Muscle of leg (tissue), 11 donors: ENCODE results near the gene THBS3. TPM values are rescaled to one million over a fixed set of nuclear protein-coding genes. Genes with fewer than 3 reads are reported as not detected.

Experiments used
- DNase-seq: peaks from one replicate; pipeline ENCODE4 v3.0.0; 2013
- H3K27ac ChIP-seq: one replicate; pipeline ENCODE4 v1.5.1; 2013; ENCODE audit warnings: mild to moderate bottlenecking, low read length, control low read depth
- H3K27me3 ChIP-seq: one replicate; pipeline ENCODE4 v1.6.1; 2013; ENCODE audit warnings: low read length; ENCODE audit not compliant: control insufficient read depth, insufficient read depth
- H3K36me3 ChIP-seq: one replicate; pipeline ENCODE4 v1.6.1; 2013; ENCODE audit warnings: low read length; ENCODE audit not compliant: control insufficient read depth, insufficient read depth
- H3K4me1 ChIP-seq: one replicate; pipeline ENCODE4 v1.6.1; 2013; ENCODE audit warnings: low read length; ENCODE audit not compliant: control insufficient read depth, insufficient read depth
- H3K4me3 ChIP-seq: one replicate; pipeline ENCODE4 v1.5.1; 2013; ENCODE audit warnings: low read length, control low read depth
- H3K9me3 ChIP-seq: replicated peaks from 2 replicates; pipeline ENCODE4 v1.6.1; 2013; ENCODE audit warnings: low read depth, low read length; ENCODE audit not compliant: control insufficient read depth
- WGBS: methylation state at CpG from one replicate; pipeline ENCODE4 v1.1.5; 2013; ENCODE audit warnings: missing lambda C conversion rate; ENCODE audit not compliant: insufficient coverage; 5-methylcytosine and 5-hydroxymethylcytosine counted together
- polyA plus RNA-seq, 8 donors: library from polyadenylated mRNA; unstranded; fragments of 120-200 nt; gene quantifications; one replicate each; pipeline versions ENCODE4 v1.2.1 to v1.2.3, GENCODE V29; 2013; ENCODE audit warnings: inconsistent platforms in 1 of 8, low replicate concordance in 1 of 8; ENCODE audit not compliant: insufficient read length in 8 of 8, insufficient read depth in 1 of 8
- total RNA-seq: library from RNA; stranded (reverse); fragments of 120-200 nt; gene quantifications from one replicate; pipeline ENCODE4 v1.2.4, GENCODE V29; 2013

Gene THBS3
- total and polyA plus RNA-seq, 9 donors, result 62.8 to 85.5 (median 71.8) TPM

DNA sequence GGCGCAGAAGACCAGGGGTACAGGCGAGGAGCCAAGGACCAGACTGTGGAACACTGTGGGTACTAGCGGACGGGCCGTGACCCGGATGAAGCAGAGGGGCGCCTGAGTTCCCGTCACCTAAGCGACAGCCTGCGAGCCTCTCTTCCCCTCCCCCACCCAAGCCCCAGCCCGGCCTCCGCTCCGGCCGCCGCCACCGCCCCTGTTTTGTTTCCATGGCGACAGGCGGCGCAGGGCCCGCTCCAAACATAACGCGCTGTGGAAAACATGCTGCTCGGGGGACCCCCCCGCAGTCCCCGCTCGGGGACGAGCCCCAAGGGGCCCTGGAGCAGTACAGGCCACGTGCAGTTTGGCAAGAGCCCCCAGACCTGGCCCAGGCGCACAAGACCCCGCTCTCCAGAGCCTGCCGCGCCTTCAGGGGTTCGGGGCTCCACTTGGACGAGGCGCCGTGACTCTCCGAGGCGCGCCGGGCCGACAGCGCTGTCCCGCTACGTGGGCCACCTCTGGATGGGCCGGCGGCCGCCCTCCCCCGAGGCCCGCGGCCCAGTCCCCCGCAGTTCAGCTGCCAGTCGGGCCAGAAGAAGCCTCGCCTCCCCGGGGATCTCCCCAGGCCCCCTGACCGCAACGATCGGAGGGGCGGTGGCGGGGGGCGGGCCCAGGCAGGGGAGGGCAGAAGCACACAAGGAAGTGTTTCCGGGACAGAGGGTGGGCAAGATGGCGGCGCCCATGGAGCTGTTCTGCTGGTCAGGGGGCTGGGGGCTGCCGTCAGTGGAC lies 1.0 kb upstream of the THBS3 start, which contains the start of gene MTX1:
MTX1 (plus strand) TSS at position 155 of the 771 bp plus-strand sequence; CDS start at position 265, 110 bp downstream.
- Histone ChIP-seq H3K9me3 (no peaks in the 10 kb centered on the region), H3K4me1 (peaks cover 31% of the 10 kb centered on the region), H3K27me3 (no peaks in the 10 kb centered on the region), H3K27ac (peak within 1 kb of the TSS; percentile 100), H3K4me3 (peak within 1 kb of the TSS; percentile 88), H3K36me3 (peaks cover 23% of the 10 kb centered on the region)
- peak; percentile 98 for DNase-seq
- WGBS, result 0% methylated on average over 64 of the region's 64 CpGs

DNA sequence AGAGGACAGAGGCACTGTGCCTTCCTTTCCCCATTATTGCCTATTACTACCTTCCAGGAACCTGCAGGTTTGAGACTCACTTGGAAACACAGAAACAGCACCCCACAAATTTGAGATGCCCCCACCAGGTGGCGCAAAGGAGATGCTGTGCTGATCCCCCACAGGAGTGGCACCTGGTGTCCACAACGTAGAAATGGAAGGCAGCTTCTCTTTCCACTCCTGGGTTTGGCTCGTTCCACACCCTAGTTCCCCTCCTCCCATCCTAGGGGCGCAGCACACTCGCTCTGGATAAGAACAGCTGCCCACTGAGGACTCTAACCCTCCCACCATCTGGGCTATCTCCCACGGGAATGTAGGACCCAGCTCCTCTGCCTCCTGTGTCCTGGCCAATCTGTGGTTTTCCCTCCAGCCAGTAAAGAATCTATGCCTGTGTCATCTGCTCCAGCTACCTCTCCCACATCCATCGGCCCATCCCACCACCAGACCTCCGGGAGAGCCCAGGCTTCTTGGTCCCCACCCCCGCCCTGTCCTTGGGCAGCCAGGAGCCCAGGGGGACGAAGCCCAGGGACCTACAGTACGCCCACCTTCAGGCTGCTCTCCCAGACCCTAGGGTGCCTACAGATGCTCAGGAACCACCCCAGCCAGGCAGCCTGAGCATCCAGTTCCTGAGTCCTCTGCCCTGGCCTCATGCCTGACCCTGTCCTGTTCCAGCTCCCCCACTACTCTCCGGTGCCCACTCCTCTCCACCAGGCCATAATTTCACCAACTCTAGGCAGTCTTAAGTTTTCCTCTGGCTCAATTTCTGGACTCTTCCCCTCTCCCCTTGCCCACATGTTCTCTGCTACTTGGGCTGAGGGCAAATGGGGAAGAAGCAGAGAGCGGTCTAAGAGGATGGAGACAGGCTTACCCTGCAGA lies 549 bp downstream of the THBS3 start:
- Histone ChIP-seq H3K9me3 (no peaks in the 10 kb centered on the region), H3K36me3 (peaks cover 38% of the 10 kb centered on the region), H3K4me1 (peaks cover 31% of the 10 kb centered on the region), H3K4me3 (peak overlapping the region; percentile 88), H3K27ac (peak overlapping the region; percentile 100), H3K27me3 (no peaks in the 10 kb centered on the region)
- WGBS, result 8% methylated on average over 13 of the region's 13 CpGs
- DNase-seq, result peak; percentile 90

DNA sequence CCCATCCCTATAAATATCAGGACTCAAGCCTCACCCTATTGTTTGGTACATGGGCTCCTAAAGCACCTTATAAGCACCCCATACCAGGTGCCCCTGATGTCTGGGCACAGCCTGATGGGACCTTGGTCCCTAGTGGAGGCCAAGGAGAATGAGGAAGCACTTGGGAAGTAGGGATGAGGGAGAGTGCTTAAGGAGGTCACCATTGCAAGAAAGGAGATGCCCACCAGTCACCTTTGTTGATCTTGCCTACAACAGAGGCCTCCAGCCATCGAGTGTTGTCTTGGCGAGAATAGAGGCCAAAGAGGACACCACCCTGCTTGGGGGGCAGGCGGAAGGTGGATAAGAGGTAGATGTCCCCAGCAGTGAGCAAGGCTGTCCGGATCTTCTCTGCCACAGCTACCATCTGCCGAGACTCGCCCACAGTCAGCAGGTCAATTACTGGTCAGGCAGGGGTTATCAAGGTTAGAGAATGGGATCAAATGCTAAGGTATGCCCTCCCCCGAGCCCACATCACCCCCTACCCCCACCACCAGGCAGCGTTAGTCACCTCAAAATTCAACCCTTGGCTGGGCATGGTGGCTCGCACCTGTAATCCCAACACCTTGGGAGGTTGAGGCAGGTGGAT lies 1.6 kb downstream of the THBS3 start:
- H3K27ac ChIP-seq, result peak overlapping the region; percentile 100

DNA sequence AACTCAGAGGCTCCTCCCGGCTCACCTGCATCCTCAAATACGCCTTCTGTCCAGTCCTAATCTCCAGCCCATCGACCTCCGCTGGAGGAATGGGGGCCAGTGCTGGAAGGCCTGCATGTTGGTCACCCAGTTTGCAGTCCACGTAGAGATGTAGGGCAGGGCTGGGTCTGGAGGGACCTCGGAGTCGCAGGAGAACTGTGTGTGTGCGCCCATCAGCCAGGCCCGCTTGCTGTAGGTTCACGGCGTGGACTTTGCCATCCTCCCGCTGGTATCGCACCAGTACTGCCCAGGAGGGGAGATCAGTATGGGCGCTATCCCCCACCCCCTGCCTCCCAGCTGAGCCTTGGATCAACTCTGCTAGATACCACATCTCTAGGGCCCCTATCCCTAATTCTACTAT lies 2.7 kb downstream of the THBS3 start:
- Histone ChIP-seq H3K4me3 (no peak overlapping the region), H3K27ac (no peak overlapping the region), H3K9me3 (no peaks in the 10 kb centered on the region), H3K4me1 (peaks cover 31% of the 10 kb centered on the region), H3K36me3 (peaks cover 57% of the 10 kb centered on the region), H3K27me3 (no peaks in the 10 kb centered on the region)
- no peak for DNase-seq
- WGBS, result 92% methylated on average over 8 of the region's 14 CpGs

More for the DNA sequence above, 1.6 kb downstream of the THBS3 start:
- H3K4me3 ChIP-seq, result no peak overlapping the region
- H3K9me3 ChIP-seq, result no peaks in the 10 kb centered on the region
- DNase-seq, result no peak
- 72% methylated on average over 4 of the region's 9 CpGs for WGBS
- H3K36me3 ChIP-seq, result peaks cover 49% of the 10 kb centered on the region
- no peaks in the 10 kb centered on the region for H3K27me3 ChIP-seq
- peaks cover 31% of the 10 kb centered on the region for H3K4me1 ChIP-seq

DNA sequence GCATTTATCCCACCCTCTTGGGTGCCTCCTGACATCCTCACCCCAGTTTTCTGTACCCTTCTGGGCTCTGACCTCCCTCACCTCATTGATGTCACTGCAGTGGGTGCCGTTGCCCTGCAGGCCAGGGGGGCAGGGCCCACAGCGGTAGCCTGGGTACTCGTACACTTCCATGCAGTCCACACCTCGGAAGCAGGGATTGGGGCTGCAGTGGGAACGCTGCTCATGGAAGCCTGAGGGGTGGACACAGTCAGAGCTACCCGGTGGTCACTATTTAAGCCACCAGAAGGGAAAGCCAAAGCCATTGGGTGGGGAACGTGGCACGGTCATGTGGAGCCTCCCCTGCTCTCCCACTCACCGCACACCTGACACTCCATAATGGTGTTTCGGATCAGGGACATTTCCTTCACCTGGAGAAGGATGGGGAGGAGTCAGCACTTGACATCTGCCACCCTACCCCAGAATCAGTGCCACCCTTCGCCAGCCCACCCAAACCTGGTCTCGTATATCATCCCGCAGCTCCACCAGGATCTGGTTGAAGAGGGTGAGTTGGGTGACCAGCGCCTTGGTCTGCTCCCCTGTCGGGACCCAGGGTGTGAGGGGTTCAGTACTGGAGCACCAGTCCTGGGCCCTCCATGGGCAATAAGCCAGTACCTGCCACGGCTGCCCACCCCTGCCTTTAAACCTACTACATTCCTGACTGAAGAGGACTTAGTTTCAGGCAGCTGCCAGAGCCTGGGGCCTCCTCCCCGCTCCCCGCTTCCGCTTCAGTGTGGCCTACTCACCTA lies 4.8 kb downstream of the THBS3 start:
- WGBS, result 85% methylated on average over 10 of the region's 19 CpGs
- Histone ChIP-seq H3K4me3 (no peak overlapping the region), H3K9me3 (no peaks in the 10 kb centered on the region), H3K36me3 (peaks cover 73% of the 10 kb centered on the region), H3K4me1 (peaks cover 21% of the 10 kb centered on the region), H3K27ac (no peak overlapping the region), H3K27me3 (no peaks in the 10 kb centered on the region)
- no peak for DNase-seq

DNA sequence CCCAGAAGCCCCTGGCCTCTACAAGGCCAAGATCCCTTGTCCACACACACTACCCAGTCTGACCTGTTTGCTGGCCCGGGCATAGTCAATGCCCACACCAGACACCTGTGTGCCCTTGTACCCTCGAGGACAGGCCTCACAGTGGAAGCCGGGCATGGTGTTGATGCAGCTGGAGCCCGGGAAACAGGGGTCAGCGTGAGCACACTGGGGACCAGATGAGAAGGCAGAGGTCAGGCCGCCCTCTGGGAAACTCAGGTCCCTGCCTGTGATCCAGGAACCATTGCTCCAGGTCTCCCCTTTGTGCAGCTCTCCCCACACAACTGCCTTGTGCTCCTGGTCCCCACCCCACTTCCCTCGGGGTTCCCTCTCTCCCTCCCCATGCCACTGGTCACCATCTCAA lies 5.5 kb downstream of the THBS3 start:
- Histone ChIP-seq H3K4me3 (no peak overlapping the region), H3K27ac (no peak overlapping the region), H3K9me3 (no peaks in the 10 kb centered on the region), H3K27me3 (no peaks in the 10 kb centered on the region), H3K36me3 (peaks cover 80% of the 10 kb centered on the region), H3K4me1 (peaks cover 14% of the 10 kb centered on the region)
- no peak for DNase-seq
- 91% methylated on average over 7 of the region's 7 CpGs for WGBS

DNA sequence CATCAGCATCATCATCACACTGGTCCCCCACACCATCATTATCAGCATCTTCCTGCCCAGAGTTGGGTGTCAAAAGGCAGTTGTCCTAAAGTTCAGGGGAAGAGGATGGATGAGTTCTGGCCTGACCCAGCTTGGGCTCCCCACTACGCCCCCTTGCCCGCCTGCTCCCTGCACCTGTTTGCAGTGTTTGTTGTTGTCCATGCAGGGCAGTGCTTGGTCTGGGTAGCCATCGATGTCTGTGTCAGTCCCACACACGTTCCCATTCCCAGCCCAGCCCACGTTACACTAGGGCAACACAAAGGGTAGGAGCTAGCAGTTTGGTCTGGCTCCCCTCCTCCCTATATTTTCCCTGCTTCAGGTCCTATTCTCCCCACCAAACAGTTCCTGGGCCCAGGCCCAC lies 6.8 kb downstream of the THBS3 start:
- Histone ChIP-seq H3K27me3 (no peaks in the 10 kb centered on the region), H3K27ac (no peak overlapping the region), H3K36me3 (peaks cover 90% of the 10 kb centered on the region), H3K4me1 (peaks cover 1% of the 10 kb centered on the region), H3K4me3 (no peak overlapping the region), H3K9me3 (no peaks in the 10 kb centered on the region)
- WGBS, result 84% methylated on average over 3 of the region's 5 CpGs
- no peak for DNase-seq

DNA sequence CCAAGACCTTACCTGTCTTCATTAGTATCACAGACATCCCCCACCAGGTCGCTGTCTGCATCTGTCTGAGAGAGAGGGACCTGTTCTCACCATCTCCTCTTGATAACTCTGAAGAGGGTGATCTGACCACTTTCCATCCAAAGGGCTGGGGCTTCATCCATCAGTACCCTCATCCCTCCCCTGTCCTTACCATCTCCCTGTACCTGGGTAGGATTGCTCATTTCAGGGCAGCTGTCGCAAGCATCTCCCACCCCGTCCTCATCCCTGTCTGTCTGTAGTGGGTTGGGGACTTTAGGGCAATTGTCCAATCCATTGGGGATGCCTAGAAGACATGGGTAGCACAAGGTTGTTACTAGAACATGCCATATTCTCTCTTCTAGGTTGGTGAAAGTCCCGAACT lies 7.9 kb downstream of the THBS3 start:
- Histone ChIP-seq H3K36me3 (peaks cover 84% of the 10 kb centered on the region), H3K27me3 (no peaks in the 10 kb centered on the region), H3K4me1 (peaks cover 6% of the 10 kb centered on the region), H3K9me3 (no peaks in the 10 kb centered on the region), H3K27ac (no peak overlapping the region), H3K4me3 (no peak overlapping the region)
- WGBS, result 88% methylated on average over 2 of the region's 4 CpGs
- no peak for DNase-seq

DNA sequence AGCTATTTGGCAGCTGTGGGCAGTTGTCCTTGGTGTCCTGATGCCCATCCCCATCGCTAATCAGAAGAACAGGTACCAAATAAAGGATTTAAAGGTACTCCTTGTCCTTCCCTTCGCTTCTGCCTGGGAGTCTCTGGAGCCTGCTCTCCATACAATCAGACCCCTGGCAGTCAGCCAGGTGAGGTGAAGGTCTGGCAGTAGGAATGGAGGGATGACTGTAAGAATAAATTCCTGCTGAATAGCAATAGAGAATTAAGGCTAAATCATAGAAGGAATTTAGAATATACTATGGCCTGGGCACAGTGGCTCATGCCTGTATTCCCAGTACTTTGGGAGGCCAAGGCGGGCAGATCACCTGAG lies 9.2 kb downstream of the THBS3 start:
- Histone ChIP-seq H3K36me3 (peaks cover 71% of the 10 kb centered on the region), H3K4me1 (peaks cover 16% of the 10 kb centered on the region), H3K4me3 (no peak overlapping the region), H3K27ac (no peak overlapping the region), H3K27me3 (no peaks in the 10 kb centered on the region), H3K9me3 (no peaks in the 10 kb centered on the region)
- no peak for DNase-seq
- WGBS, result 100% methylated on average over 2 of the region's 3 CpGs
